Esophagus squamous epithelium (tissue), 5 donors: ENCODE data around the gene CAPN2. TPM values are rescaled to one million over a fixed set of nuclear protein-coding genes. Genes with fewer than 3 reads are reported as not detected.

ENCODE experiments used
- DNase-seq: peaks from one replicate; lab custom pipeline; 2025; lab: John Stamatoyannopoulos, UW
- H3K27ac ChIP-seq, 4 donors: fragments of 200-600 bp; sonication (generic); one replicate each; pipeline ENCODE4 v1.5.1; 2016 to 2019; ENCODE audit warnings: mild to moderate bottlenecking in 1 of 4
- H3K27me3 ChIP-seq, 4 donors: fragments of 200-600 bp; sonication (generic); 1 replicate in 3 of 4; 2 replicates in 1 of 4; pipeline versions ENCODE4 v1.5.1 to v1.6.0; 2017 to 2021; ENCODE audit warnings: antibody characterized with exemption in 1 of 4
- H3K36me3 ChIP-seq, 3 donors: fragments of 200-600 bp; sonication (generic); one replicate each; pipeline ENCODE4 v1.5.1; 2016 to 2019
- H3K4me1 ChIP-seq, 3 donors: fragments of 200-600 bp; sonication (generic); one replicate each; pipeline ENCODE4 v1.5.1; 2017 to 2019
- H3K4me3 ChIP-seq, 4 donors: fragments of 200-600 bp; sonication (generic); 1 replicate in 3 of 4; 2 replicates in 1 of 4; pipeline ENCODE4 v1.5.1; 2016 to 2019; ENCODE audit warnings: mild to moderate bottlenecking in 2 of 4, moderate library complexity in 1 of 4
- H3K9me3 ChIP-seq, 3 donors: fragments of 200-600 bp; sonication (generic); one replicate each; pipeline ENCODE4 v1.5.1; 2016 to 2019
- POLR2A ChIP-seq, 4 donors: fragments of 450-650 bp; IDR thresholded peaks; one replicate each; pipeline ENCODE4 v1.6.1; 2017; ENCODE audit warnings: antibody characterized with exemption in 4 of 4, mild to moderate bottlenecking in 4 of 4, moderate library complexity in 3 of 4
- WGBS, 2 donors: methylation state at CpG; one replicate each; pipeline ENCODE4 v1.1.5; 2018; 5-methylcytosine and 5-hydroxymethylcytosine counted together
- intact Hi-C: fragments of 100-400 bp; cut with DNase I; formaldehyde crosslinking; loops from one replicate; pipeline ENCODE4 v1.15.0; 2022
- total RNA-seq, 4 donors: library from RNA; depleted of rRNA; stranded (reverse); fragments of >200 nt; gene quantifications; one replicate each; pipeline ENCODE4 v1.1.0, GENCODE V29; 2016
- TF ChIP-seq, protein P1 (sequence below), 6 experiments: fragments of 450-650 bp in 4 of 6; fragments of 200-600 bp in 2 of 6; sonication (generic) in 2 of 6; IDR thresholded peaks; one replicate each; pipeline ENCODE4 v1.5.1; 2016 to 2019; ENCODE audit warnings: antibody characterized with exemption in 6 of 6, mild to moderate bottlenecking in 4 of 6, moderate library complexity in 4 of 6
- donor health status: DM: yes; HTN: yes; CAD: no.

Gene CAPN2
- total RNA-seq, 4 donors from 2014 or later, result 145 to 234 (median 177) TPM

DNA sequence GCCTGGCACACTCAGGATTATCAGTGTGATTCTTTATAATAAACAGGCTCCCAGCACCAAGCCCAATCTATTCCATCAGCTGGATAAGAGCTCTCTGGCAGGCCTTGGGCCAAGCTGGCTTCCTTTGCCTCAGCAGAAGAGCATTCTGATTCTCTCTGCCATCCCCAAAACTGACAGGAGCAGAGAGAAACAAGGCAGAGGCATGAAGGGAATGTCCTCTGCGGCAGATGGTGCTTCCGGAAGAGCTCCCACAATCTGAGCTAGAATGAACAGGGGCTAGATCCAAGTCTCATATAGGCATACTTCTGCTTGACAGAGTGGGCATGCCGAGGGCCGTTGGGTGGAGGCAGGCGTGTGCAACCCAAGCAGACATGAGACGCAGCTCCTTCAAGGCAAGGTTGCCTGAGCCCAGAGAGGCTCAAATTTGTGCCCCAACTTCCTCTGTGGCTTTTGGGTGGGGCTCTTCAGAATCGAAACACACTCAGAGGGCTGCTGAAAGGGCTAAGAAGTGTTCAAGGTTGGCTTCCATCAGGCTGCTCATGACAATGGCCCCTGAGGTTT is 4.0 kb downstream of the CAPN2 start:
- Histone ChIP-seq H3K36me3 (peaks cover 10 to 52% (median 14%) of the 10 kb centered on the region in 3 donors), H3K9me3 (no peaks in the 10 kb centered on the region), H3K4me3 (peak overlapping the region in 2 of 4 donors; percentile 6 to 96), H3K27me3 (no peaks in the 10 kb centered on the region), H3K4me1 (peaks cover 50 to 91% (median 56%) of the 10 kb centered on the region in 3 donors), H3K27ac (peak overlapping the region; percentile 76 to 99 (median 98))
- DNase-seq, result no peak
- intact Hi-C loops, result no loop called here
- TF ChIP-seq POLR2A (IDR thresholded peaks at IDR 0.05), result no peak
- TF ChIP-seq, protein P1, sequence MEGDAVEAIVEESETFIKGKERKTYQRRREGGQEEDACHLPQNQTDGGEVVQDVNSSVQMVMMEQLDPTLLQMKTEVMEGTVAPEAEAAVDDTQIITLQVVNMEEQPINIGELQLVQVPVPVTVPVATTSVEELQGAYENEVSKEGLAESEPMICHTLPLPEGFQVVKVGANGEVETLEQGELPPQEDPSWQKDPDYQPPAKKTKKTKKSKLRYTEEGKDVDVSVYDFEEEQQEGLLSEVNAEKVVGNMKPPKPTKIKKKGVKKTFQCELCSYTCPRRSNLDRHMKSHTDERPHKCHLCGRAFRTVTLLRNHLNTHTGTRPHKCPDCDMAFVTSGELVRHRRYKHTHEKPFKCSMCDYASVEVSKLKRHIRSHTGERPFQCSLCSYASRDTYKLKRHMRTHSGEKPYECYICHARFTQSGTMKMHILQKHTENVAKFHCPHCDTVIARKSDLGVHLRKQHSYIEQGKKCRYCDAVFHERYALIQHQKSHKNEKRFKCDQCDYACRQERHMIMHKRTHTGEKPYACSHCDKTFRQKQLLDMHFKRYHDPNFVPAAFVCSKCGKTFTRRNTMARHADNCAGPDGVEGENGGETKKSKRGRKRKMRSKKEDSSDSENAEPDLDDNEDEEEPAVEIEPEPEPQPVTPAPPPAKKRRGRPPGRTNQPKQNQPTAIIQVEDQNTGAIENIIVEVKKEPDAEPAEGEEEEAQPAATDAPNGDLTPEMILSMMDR (IDR thresholded peaks at IDR 0.05), result no peak
- 28 to 46% methylated on average over 3 to 6 of the region's 7 CpGs for WGBS, 2 donors

DNA sequence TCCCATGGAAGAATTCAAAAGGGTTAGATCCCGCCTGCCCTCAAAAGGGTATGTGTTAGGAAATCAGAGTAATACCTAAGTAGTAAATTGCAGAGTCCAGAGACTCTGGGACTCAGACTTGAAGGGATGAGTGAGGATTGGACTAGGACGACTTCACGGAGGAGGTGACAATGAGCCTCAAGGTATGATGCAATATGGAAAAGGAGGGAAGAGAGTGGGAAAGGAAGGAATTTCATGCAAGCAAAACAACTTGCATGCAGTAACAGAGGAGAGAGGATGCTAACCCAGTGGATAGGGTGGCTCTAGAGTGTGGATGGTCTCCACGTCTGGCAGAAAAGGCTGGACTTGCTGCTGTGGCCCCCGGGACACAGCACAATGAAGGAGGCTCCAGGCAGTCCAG is 4.8 kb downstream of the CAPN2 start:
- Histone ChIP-seq H3K4me1 (peaks cover 50 to 90% (median 55%) of the 10 kb centered on the region in 3 donors), H3K27ac (peak overlapping the region; percentile 76 to 99 (median 98)), H3K36me3 (peaks cover 10 to 59% (median 14%) of the 10 kb centered on the region in 3 donors), H3K4me3 (no peak overlapping the region), H3K9me3 (no peaks in the 10 kb centered on the region), H3K27me3 (no peaks in the 10 kb centered on the region)
- intact Hi-C loops, result no loop called here
- TF ChIP-seq, protein P1 (IDR thresholded peaks at IDR 0.05), result no peak
- DNase-seq, result no peak
- 78 to 87% methylated on average over 5 of the region's 5 CpGs for WGBS, 2 donors

- Histone ChIP-seq H3K27ac (peak overlapping the region in 3 of 4 donors; percentile 61 to 99 (median 76)), H3K9me3 (no peaks in the 10 kb centered on the region), H3K4me3 (no peak overlapping the region), H3K36me3 (peaks cover 13 to 66% (median 14%) of the 10 kb centered on the region in 3 donors), H3K27me3 (no peaks in the 10 kb centered on the region), H3K4me1 (peaks cover 50 to 95% (median 55%) of the 10 kb centered on the region in 3 donors)
- TF ChIP-seq POLR2A (IDR thresholded peaks at IDR 0.05), result no peak
- TF ChIP-seq, protein P1 (IDR thresholded peaks at IDR 0.05), result no peak
- 66 to 89% methylated on average over 4 to 5 of the region's 6 CpGs for WGBS, 2 donors
- no peak for DNase-seq
- intact Hi-C loops, result no loop called here
These were observed 5.5 kb downstream of the CAPN2 start for GRCh38 chr1:223717695-223718363.

DNA sequence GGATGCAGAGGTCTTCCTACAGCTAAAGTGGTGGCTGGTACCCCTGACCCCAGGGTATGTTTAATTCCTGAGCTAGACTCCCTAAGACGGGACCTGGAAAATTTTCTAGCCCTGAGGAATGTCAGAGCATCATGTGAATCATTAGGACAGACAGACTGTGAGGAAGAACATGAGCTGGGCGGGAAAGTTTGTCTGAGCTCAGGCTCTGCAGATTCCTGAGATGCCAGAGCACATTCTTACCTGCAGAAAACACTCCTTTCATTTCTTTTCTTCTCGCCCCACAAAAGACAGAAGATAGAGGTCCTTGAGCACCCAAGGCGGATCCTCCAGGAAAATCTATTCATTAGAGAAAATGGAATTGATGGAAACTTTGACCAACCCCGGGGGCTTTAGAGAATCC is 6.5 kb downstream of the CAPN2 start:
- peaks cover 44 to 97% (median 55%) of the 10 kb centered on the region in 3 donors for H3K4me1 ChIP-seq

More for the DNA sequence above, 6.5 kb downstream of the CAPN2 start:
- Histone ChIP-seq H3K4me3 (no peak overlapping the region), H3K27me3 (no peaks in the 10 kb centered on the region), H3K36me3 (peaks cover 14 to 77% (median 19%) of the 10 kb centered on the region in 3 donors), H3K9me3 (no peaks in the 10 kb centered on the region), H3K27ac (peak overlapping the region in 3 of 4 donors; percentile 61 to 99 (median 89))
- DNase-seq, result no peak
- 23 to 59% methylated on average over 3 to 4 of the region's 5 CpGs for WGBS, 2 donors
- TF ChIP-seq, protein P1 (IDR thresholded peaks at IDR 0.05), result no peak
- TF ChIP-seq POLR2A (IDR thresholded peaks at IDR 0.05), result no peak
- intact Hi-C loops, result no loop called here
